Cardiac muscle cell (in vitro differentiated cells and primary cell): ENCODE measurements around the gene PPRC1. TPM values are rescaled to one million over a fixed set of nuclear protein-coding genes. Genes with fewer than 3 reads are reported as not detected.

Source experiments
- DNase-seq, 2 donors: peaks; one replicate each; pipeline versions ENCODE4 v3.0.0 to v3.0.0-alpha.2; 2010 to 2017; ENCODE audit warnings: low read depth in 1 of 2, low spot score in 1 of 2
- H3K27ac ChIP-seq: fragments of 200-600 bp; sonication (generic); 2 replicates; pipeline ENCODE4 v1.5.1; 2016
- H3K27me3 ChIP-seq: fragments of 200-600 bp; sonication (generic); 2 replicates; pipeline ENCODE4 v1.6.0; 2016; ENCODE audit warnings: control low read depth
- H3K36me3 ChIP-seq: fragments of 200-600 bp; sonication (generic); 2 replicates; pipeline ENCODE4 v1.5.1; 2016; ENCODE audit warnings: control low read depth
- H3K4me1 ChIP-seq: fragments of 200-600 bp; sonication (generic); 2 replicates; pipeline ENCODE4 v1.8.1; 2017; ENCODE audit warnings: low read depth, mild to moderate bottlenecking, mixed run types
- H3K4me3 ChIP-seq: fragments of 200-600 bp; sonication (generic); 2 replicates; pipeline ENCODE4 v1.5.1; 2016; ENCODE audit warnings: mild to moderate bottlenecking
- H3K9me3 ChIP-seq: fragments of 200-600 bp; sonication (generic); 2 replicates; pipeline ENCODE4 v1.5.1; 2017; ENCODE audit warnings: low read depth, mild to moderate bottlenecking, control low read depth
- CTCF ChIP-seq: IDR thresholded peaks from 2 replicates; pipeline ENCODE4 v1.5.1; 2012; ENCODE audit warnings: low read depth, mild to moderate bottlenecking, low read length
- polyA plus RNA-seq: library from polyadenylated mRNA; unstranded; fragments of >200 nt; fragmentation: Nextera tagmentation; extraction: Ambion mirVana; gene quantifications from 2 replicates; pipeline ENCODE4 v1.2.1, GENCODE V29; 2016
- total RNA-seq: library from RNA; depleted of rRNA; stranded (reverse); fragments of >200 nt; gene quantifications from 2 replicates; pipeline ENCODE4 v1.2.3, GENCODE V29; 2016

Gene PPRC1
- total RNA-seq (21.5 and 22.9 TPM in 2 replicates), polyA plus RNA-seq (22.6 and 31.6 TPM in 2 replicates)

DNA sequence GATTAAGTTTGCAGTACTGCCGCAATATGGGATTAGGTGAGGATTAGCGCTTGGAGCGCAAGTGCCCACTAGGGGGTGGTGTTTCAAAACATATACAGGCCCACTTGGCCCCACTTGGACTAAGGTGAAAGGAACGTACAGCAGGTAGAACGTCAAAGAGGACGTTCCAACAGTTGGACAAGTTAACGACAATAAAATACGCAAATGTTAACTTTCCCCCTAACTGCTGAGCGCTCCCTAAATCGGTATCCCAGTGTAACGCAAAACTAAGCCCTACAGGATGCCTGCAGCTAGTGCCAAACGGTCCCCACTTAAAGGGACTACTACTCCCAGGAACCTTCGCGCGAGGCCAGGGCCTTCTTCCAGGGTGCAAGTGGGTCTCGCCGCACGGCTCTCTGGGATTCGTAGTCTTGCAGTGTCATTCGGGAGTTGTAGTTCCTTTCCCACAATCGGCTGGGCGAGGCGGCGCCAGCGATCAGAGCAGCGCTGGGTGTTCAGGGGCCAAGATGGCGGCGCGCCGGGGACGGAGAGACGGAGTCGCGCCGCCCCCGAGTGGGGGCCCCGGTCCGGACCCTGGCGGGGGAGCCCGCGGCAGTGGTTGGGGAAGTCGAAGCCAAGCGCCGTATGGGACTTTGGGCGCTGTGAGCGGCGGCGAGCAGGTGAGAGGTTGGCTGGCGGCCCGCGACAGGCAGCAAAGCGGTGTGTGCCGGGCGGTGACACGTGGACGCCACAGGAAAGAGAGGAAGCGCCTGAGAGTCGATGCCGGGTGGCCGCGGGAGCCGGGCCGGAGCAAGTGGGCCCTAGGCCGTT lies at the start of gene PPRC1:
PPRC1 (plus strand) TSS at position 478 of the 810 bp plus-strand sequence; CDS start at position 507, 29 bp downstream.
- peak; percentile 91 for TF ChIP-seq CTCF
- Histone ChIP-seq H3K4me3 (peak within 1 kb of the TSS; percentile 47), H3K36me3 (peaks cover under 1% of the 10 kb centered on the region), H3K27ac (peak within 1 kb of the TSS; percentile 79), H3K27me3 (no peaks in the 10 kb centered on the region), H3K9me3 (no peaks in the 10 kb centered on the region), H3K4me1 (peaks cover 32% of the 10 kb centered on the region)
- peak; percentile 99 to 100 for DNase-seq

DNA sequence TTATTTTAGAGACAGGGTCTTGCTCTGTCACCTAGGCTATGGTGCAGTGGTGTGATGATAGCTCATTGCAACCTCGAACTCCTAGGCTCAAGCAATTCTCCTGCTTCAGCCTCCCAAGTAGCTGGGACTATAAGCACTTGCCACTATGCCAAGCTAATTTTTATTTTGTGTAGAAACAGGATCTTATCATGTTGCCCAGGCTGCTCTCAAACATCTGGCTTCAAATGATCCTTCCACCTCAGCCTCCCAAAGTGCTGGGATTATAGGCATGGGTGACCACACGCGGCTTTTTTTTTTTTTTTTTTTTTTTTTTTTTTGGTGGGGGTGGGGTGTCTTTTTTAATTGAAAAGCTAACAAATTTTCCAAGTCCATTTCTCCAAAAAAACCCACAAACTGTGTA lies 49.3 kb upstream of the PPRC1 start:
- no peaks in the 10 kb centered on the region for H3K9me3 ChIP-seq
- no peak overlapping the region for H3K27ac ChIP-seq
- H3K27me3 ChIP-seq, result no peaks in the 10 kb centered on the region
- no peaks in the 10 kb centered on the region for H3K36me3 ChIP-seq
- DNase-seq, result no peak
- no peaks in the 10 kb centered on the region for H3K4me1 ChIP-seq
- TF ChIP-seq CTCF, result no peak
- H3K4me3 ChIP-seq, result no peak overlapping the region

- no peaks in the 10 kb centered on the region for H3K36me3 ChIP-seq
- peaks cover under 1% of the 10 kb centered on the region for H3K4me1 ChIP-seq
- no peaks in the 10 kb centered on the region for H3K27me3 ChIP-seq
- no peaks in the 10 kb centered on the region for H3K9me3 ChIP-seq
- no peak for TF ChIP-seq CTCF
- no peak overlapping the region for H3K4me3 ChIP-seq
- H3K27ac ChIP-seq, result no peak overlapping the region
- DNase-seq, result peak in 1 of 2 donors; percentile 9
Observed at GRCh38 chr10:102085336-102085735, 47.5 kb upstream of the PPRC1 start.

- H3K4me3 ChIP-seq, result no peak overlapping the region
- H3K27ac ChIP-seq, result no peak overlapping the region
- no peaks in the 10 kb centered on the region for H3K27me3 ChIP-seq
- H3K9me3 ChIP-seq, result no peaks in the 10 kb centered on the region
- peaks cover 7% of the 10 kb centered on the region for H3K4me1 ChIP-seq
- TF ChIP-seq CTCF, result no peak
- no peak for DNase-seq
- no peaks in the 10 kb centered on the region for H3K36me3 ChIP-seq
Observed at GRCh38 chr10:102086196-102086595, 46.6 kb upstream of the PPRC1 start.

GRCh38 chr10:102090772-102091171 lies 42.1 kb upstream of the PPRC1 start:
- no peak overlapping the region for H3K27ac ChIP-seq
- H3K9me3 ChIP-seq, result no peaks in the 10 kb centered on the region
- peaks cover 7% of the 10 kb centered on the region for H3K4me1 ChIP-seq
- no peak for DNase-seq
- H3K27me3 ChIP-seq, result no peaks in the 10 kb centered on the region
- TF ChIP-seq CTCF, result no peak
- no peaks in the 10 kb centered on the region for H3K36me3 ChIP-seq
- H3K4me3 ChIP-seq, result no peak overlapping the region
